ENCODE results near the gene RBPMS2.

- no peak for TF ChIP-seq CTCF (IDR thresholded peaks at IDR 0.05; ENCODE audit: extremely low read depth in 1 of 2, insufficient read depth in 1 of 2, low read depth in 1 of 2, low read length in 2 of 2)
- TF ChIP-seq GATA2 (IDR thresholded peaks at IDR 0.05; ENCODE audit: insufficient read depth, insufficient read length, low read depth, low read length) = no peak
- no peak for TF ChIP-seq POLR2A (IDR thresholded peaks at IDR 0.05; ENCODE audit: low read depth, low read length)
- TF ChIP-seq POLR2AphosphoS5 (IDR thresholded peaks at IDR 0.05; ENCODE audit: insufficient read depth, low read depth, low read length) = no peak
- TF ChIP-seq, protein P1, sequence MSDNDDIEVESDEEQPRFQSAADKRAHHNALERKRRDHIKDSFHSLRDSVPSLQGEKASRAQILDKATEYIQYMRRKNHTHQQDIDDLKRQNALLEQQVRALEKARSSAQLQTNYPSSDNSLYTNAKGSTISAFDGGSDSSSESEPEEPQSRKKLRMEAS (IDR thresholded peaks at IDR 0.05; ENCODE audit: insufficient read depth, insufficient read length) = no peak
- TF ChIP-seq EZH2 (IDR thresholded peaks at IDR 0.05; ENCODE audit: borderline replicate concordance, low read depth, low read length, severe bottlenecking) = no peak
Measured at GRCh38 chr15:64772488-64772887, 2.9 kb downstream of the RBPMS2 start.

Measured in endothelial cell of umbilical vein (primary cell).